HCT116 (cell line): Measurements from ENCODE around the gene MRPL41. TPM values are rescaled to one million over a fixed set of nuclear protein-coding genes. Genes with fewer than 3 reads are reported as not detected.

Experiments used
- ATAC-seq: fragments of 200-7000 bp; cut with Tn5 transposase; 2 replicates; pipeline ENCODE4 v1.9.1; 2020; ENCODE audit warnings: mild to moderate bottlenecking, moderate library complexity
- BruUV-seq: library from RNA; stranded (reverse); fragments of 400-500 nt; replicated peaks from 2 replicates; lab custom pipeline; 2021; lab: Mats Ljungman, UMichigan
- CTCF ChIA-PET: fragments of 300-600 bp; sonication (Branson Sonifier 250); formaldehyde crosslinking; loops from one replicate; lab custom pipeline; 2021; ENCODE audit warnings: antibody characterized with exemption; lab: Charles Lee
- POLR2A ChIA-PET: fragments of 300-600, 350-600 bp; sonication (Branson Sonifier 250); formaldehyde crosslinking; loops from one replicate; lab custom pipeline; 2021; ENCODE audit warnings: antibody characterized with exemption; lab: Charles Lee
- RAD21 ChIA-PET, 2 experiments: fragments of 300-600 bp; sonication (Branson Sonifier 250); formaldehyde crosslinking; loops; one replicate each; lab custom pipeline; 2023; ENCODE audit warnings: low total read pairs in 2 of 2; ENCODE audit not compliant: uncharacterized antibody in 2 of 2, unreplicated experiment in 2 of 2, low non-redundant PET in 1 of 2; lab: Charles Lee
- DNase-seq: peaks from one replicate; pipeline ENCODE4 v3.0.0-alpha.2; 2010; ENCODE audit warnings: low read depth, low spot score
- H2AFZ ChIP-seq: fragments of 200-600 bp; shearing (Covaris generic), sonication (generic); 2 replicates; pipeline ENCODE4 v1.6.1; 2017; ENCODE audit warnings: low read depth, mixed run types, mixed read lengths, antibody characterized with exemption, low read length; ENCODE audit not compliant: poor library complexity, severe bottlenecking
- H3K27ac ChIP-seq: 2 replicates; pipeline ENCODE4 v1.5.1; 2012; ENCODE audit warnings: low read depth, low read length
- H3K27me3 ChIP-seq: fragments of 200-600 bp; sonication (generic); 2 replicates; pipeline ENCODE4 v1.6.1; 2016; ENCODE audit warnings: mixed run types, low read length, mixed read lengths; ENCODE audit not compliant: insufficient read depth
- H3K36me3 ChIP-seq, 2 experiments: fragments of 200-500 bp in 1 of 2; fragments of 200-600 bp in 1 of 2; sonication (Bioruptor generic) in 1 of 2; sonication (generic) in 1 of 2; 2 replicates each; pipeline versions ENCODE4 v1.5.1 to v1.6.1; 2014 to 2016; ENCODE audit warnings: low read length in 2 of 2, inconsistent platforms in 1 of 2, mixed read lengths in 1 of 2, mixed run types in 1 of 2; ENCODE audit not compliant: insufficient read depth in 2 of 2, control insufficient read depth in 1 of 2
- H3K4me1 ChIP-seq, 2 experiments: fragments of 200-600 bp in 1 of 2; sonication (generic) in 1 of 2; 2 replicates each; pipeline versions ENCODE4 v1.5.1 to v1.6.1; 2012 to 2017; ENCODE audit warnings: low read length in 2 of 2, inconsistent platforms in 1 of 2, mild to moderate bottlenecking in 1 of 2, mixed read lengths in 1 of 2, mixed run types in 1 of 2, moderate library complexity in 1 of 2; ENCODE audit not compliant: insufficient read depth in 2 of 2, control insufficient read depth in 1 of 2
- H3K4me2 ChIP-seq: fragments of 200-600 bp; sonication (generic); 2 replicates; pipeline ENCODE4 v1.6.1; 2017; ENCODE audit warnings: mixed run types, low read length, mixed read lengths
- H3K4me3 ChIP-seq, 2 experiments: fragments of 200-600 bp in 1 of 2; sonication (generic) in 1 of 2; replicated peaks in 1 of 2; 2 replicates each; pipeline ENCODE4 v1.5.1; 2011 to 2016; ENCODE audit warnings: low read length in 2 of 2, control low read depth in 1 of 2, low read depth in 1 of 2, mild to moderate bottlenecking in 1 of 2, mixed read lengths in 1 of 2, mixed run types in 1 of 2
- H3K79me2 ChIP-seq: fragments of 200-600 bp; sonication (generic); 2 replicates; pipeline ENCODE4 v1.6.1; 2017; ENCODE audit warnings: mild to moderate bottlenecking, mixed run types, low read length, moderate library complexity, mixed read lengths; ENCODE audit not compliant: insufficient read depth
- H3K9ac ChIP-seq: fragments of 200-600 bp; sonication (generic); 2 replicates; pipeline ENCODE4 v1.6.1; 2016; ENCODE audit warnings: low read length, mixed read lengths
- H3K9me2 ChIP-seq: fragments of 200-600 bp; sonication (generic), shearing (Covaris generic); 2 replicates; pipeline ENCODE4 v1.6.1; 2017; ENCODE audit warnings: mixed run types, mild to moderate bottlenecking, moderate library complexity; ENCODE audit not compliant: insufficient read depth
- H3K9me3 ChIP-seq, 2 experiments: fragments of 200-500 bp in 1 of 2; fragments of 200-600 bp in 1 of 2; sonication (Bioruptor generic) in 1 of 2; sonication (generic) in 1 of 2; 2 replicates each; pipeline ENCODE4 v1.6.1; 2014 to 2017; ENCODE audit warnings: low read length in 2 of 2, mixed read lengths in 2 of 2, inconsistent platforms in 1 of 2, low read depth in 1 of 2, mild to moderate bottlenecking in 1 of 2, mixed run types in 1 of 2, moderate library complexity in 1 of 2; ENCODE audit not compliant: control insufficient read depth in 1 of 2, insufficient read depth in 1 of 2
- H4K20me1 ChIP-seq: fragments of 200-600 bp; sonication (generic), shearing (Covaris generic); 2 replicates; pipeline ENCODE4 v1.6.1; 2017; ENCODE audit warnings: mixed run types, mild to moderate bottlenecking, moderate library complexity; ENCODE audit not compliant: insufficient read depth
- ATF3 ChIP-seq: IDR thresholded peaks from 2 replicates; pipeline ENCODE4 v1.6.1; 2012
- CBX3 ChIP-seq: IDR thresholded peaks from 2 replicates; pipeline ENCODE4 v1.6.1; 2012; ENCODE audit warnings: low read depth
- CEBPB ChIP-seq: IDR thresholded peaks from 2 replicates; pipeline ENCODE4 v1.6.1; 2012; ENCODE audit warnings: low read depth
- CTCF ChIP-seq, 3 experiments: fragments of 200-600 bp in 1 of 3; sonication (generic) in 1 of 3; IDR thresholded peaks in 2 of 3; conservative IDR thresholded peaks in 1 of 3; 2 replicates each; pipeline ENCODE4 v1.5.1; 2012 to 2017; ENCODE audit warnings: low read depth in 2 of 3, low read length in 2 of 3, antibody characterized with exemption in 1 of 3, borderline replicate concordance in 1 of 3, control low read depth in 1 of 3, mild to moderate bottlenecking in 1 of 3, mixed read lengths in 1 of 3, mixed run types in 1 of 3, moderate library complexity in 1 of 3; ENCODE audit not compliant: insufficient read depth in 1 of 3
- FOSL1 ChIP-seq: IDR thresholded peaks from 2 replicates; pipeline ENCODE4 v1.6.1; 2012; ENCODE audit warnings: low read depth
- JUND ChIP-seq: IDR thresholded peaks from 2 replicates; pipeline ENCODE4 v1.6.1; 2012
- MAX ChIP-seq: IDR thresholded peaks from 2 replicates; pipeline ENCODE4 v1.6.1; 2012
- REST ChIP-seq: IDR thresholded peaks from 2 replicates; pipeline ENCODE4 v1.6.1; 2012; ENCODE audit warnings: low read depth
- SP1 ChIP-seq: IDR thresholded peaks from 2 replicates; pipeline ENCODE4 v1.6.1; 2012; ENCODE audit warnings: low read depth
- ZNF274 ChIP-seq: fragments of 200-500 bp; sonication (Bioruptor generic); IDR thresholded peaks from 2 replicates; pipeline ENCODE4 v1.6.1; 2014; ENCODE audit warnings: mild to moderate bottlenecking, low read depth, low read length, inconsistent platforms
- intact Hi-C: fragments of 100-400 bp; cut with micrococcal nuclease; formaldehyde crosslinking; loops from 2 replicates; pipeline ENCODE4 v1.10.0; 2022
- total RNA-seq: library from RNA; stranded (reverse); gene quantifications from one replicate; pipeline ENCODE4 v1.2.1, GENCODE V29; 2021; ENCODE audit not compliant: unreplicated experiment

Gene MRPL41
- total RNA-seq, 1 experiment from 2014 or later: 69.5 TPM

- H3K9me2 ChIP-seq: no peaks in the 10 kb centered on the region
- H3K9me3 ChIP-seq: no peaks in the 10 kb centered on the region
- RAD21 ChIA-PET: no interaction called here
- no peak for TF ChIP-seq FOSL1
- TF ChIP-seq CBX3: no peak
- TF ChIP-seq ATF3: no peak
- TF ChIP-seq MAX: no peak
- no peak for TF ChIP-seq ZNF274
- no peak for TF ChIP-seq CEBPB
- no peak for TF ChIP-seq CTCF (IDR thresholded peaks at IDR 0.05 in 2 of 3, conservative IDR thresholded peaks at IDR 0.05 in 1 of 3; ENCODE audit: borderline replicate concordance in 1 of 3, insufficient read depth in 1 of 3, low read depth in 2 of 3, low read length in 2 of 3)
- TF ChIP-seq JUND: no peak
- no peak for TF ChIP-seq REST
- no peak for TF ChIP-seq SP1
- POLR2A ChIA-PET: no interaction called here
- peaks cover 6 to 15% of the 10 kb centered on the region in 2 experiments; a peak in 3 of 4 replicates for H3K4me1 ChIP-seq
- no peaks in the 10 kb centered on the region for H3K27me3 ChIP-seq
- peaks cover 19 to 41% of the 10 kb centered on the region in 2 experiments for H3K36me3 ChIP-seq
- no peak overlapping the region for H3K4me2 ChIP-seq
- ATAC-seq: no peak
- CTCF ChIA-PET: no interaction called here
- intact Hi-C loops: loop anchor here (5.0 kb wide), 1 partner anchor 37 kb away; no protein-coding TSS in a partner anchor
- BruUV-seq: no TSS peak
- no peak overlapping the region for H2AFZ ChIP-seq
- H3K9ac ChIP-seq: no peak overlapping the region
- no peak overlapping the region for H3K4me3 ChIP-seq
- no peak for DNase-seq
- H3K79me2 ChIP-seq: peaks cover 68% of the 10 kb centered on the region
- H3K27ac ChIP-seq: no peak overlapping the region
- no peaks in the 10 kb centered on the region for H4K20me1 ChIP-seq
Observed at GRCh38 chr9:137575364-137575715, 23.7 kb downstream of the MRPL41 start.
